Measurements from ENCODE around the gene SUPT4H1.
A peak's percentile ranks its signal among the peaks of the same experiment; 100 is the strongest.

SUPT4H1 gene

GRCh38 chr17:58337600-58338453 is 14.2 kb downstream of the SUPT4H1 start:
- TF ChIP-seq EZH2 (IDR thresholded peaks at IDR 0.05; ENCODE audit: borderline replicate concordance, low read depth, low read length, severe bottlenecking) (no peak), CTCF (IDR thresholded peaks at IDR 0.05; ENCODE audit: borderline replicate concordance, extremely low read depth, low read length, poor library complexity, severe bottlenecking) (no peak)
- peaks cover 46% of the 10 kb centered on the region for H3K36me3 ChIP-seq (ENCODE audit: insufficient read depth, low read length)
- H3K4me3 ChIP-seq (ENCODE audit: low read depth in 1 of 2, low read length in 2 of 2), result peak overlapping the region; percentile 63 to 96
- ATAC-seq (ENCODE audit: insufficient read depth, low read depth) (peak; percentile 55), DNase-seq (peak; percentile 98)
- H4K20me1 ChIP-seq (ENCODE audit: insufficient read depth, low read length), result no peaks in the 10 kb centered on the region; the same call in 1 of the 2 replicates
- peaks cover 96% of the 10 kb centered on the region for H3K79me2 ChIP-seq (ENCODE audit: insufficient read depth, low read length)
- H2AFZ ChIP-seq (ENCODE audit: low read depth, low read length), result no peak overlapping the region
- H3K9ac ChIP-seq (ENCODE audit: low read depth, low read length), result peak overlapping the region; percentile 99
- H3K4me2 ChIP-seq (ENCODE audit: insufficient read depth, low read length), result peak overlapping the region; percentile 65
- no peaks in the 10 kb centered on the region for H3K9me3 ChIP-seq (ENCODE audit: insufficient read depth, low read length, severe bottlenecking)
- no peaks in the 10 kb centered on the region for H3K27me3 ChIP-seq (ENCODE audit: insufficient read depth, low read length, poor library complexity)
- peaks cover 90% of the 10 kb centered on the region for H3K4me1 ChIP-seq (ENCODE audit: insufficient read depth, low read length)
- peak overlapping the region; percentile 100 for H3K27ac ChIP-seq (ENCODE audit: low read length)

- Histone ChIP-seq H4K20me1 (ENCODE audit: insufficient read depth, low read length) (peaks cover under 1% of the 10 kb centered on the region), H3K79me2 (ENCODE audit: insufficient read depth, low read length) (peaks cover 95% of the 10 kb centered on the region), H3K9ac (ENCODE audit: low read depth, low read length) (peak overlapping the region; percentile 99), H3K4me3 (ENCODE audit: low read depth in 1 of 2, low read length in 2 of 2) (peak overlapping the region; percentile 63 to 96), H3K27ac (ENCODE audit: low read length) (peak overlapping the region; percentile 100), H3K9me3 (ENCODE audit: insufficient read depth, low read length, severe bottlenecking) (no peaks in the 10 kb centered on the region), H3K4me1 (ENCODE audit: insufficient read depth, low read length) (peaks cover 85% of the 10 kb centered on the region), H3K27me3 (ENCODE audit: insufficient read depth, low read length, poor library complexity) (no peaks in the 10 kb centered on the region), H3K4me2 (ENCODE audit: insufficient read depth, low read length) (peak overlapping the region; percentile 65), H2AFZ (ENCODE audit: low read depth, low read length) (no peak overlapping the region), H3K36me3 (ENCODE audit: insufficient read depth, low read length) (peaks cover 42% of the 10 kb centered on the region)
- peak; percentile 83 for DNase-seq
- no peak for ATAC-seq (ENCODE audit: insufficient read depth, low read depth)
- no peak for TF ChIP-seq EZH2 (IDR thresholded peaks at IDR 0.05; ENCODE audit: borderline replicate concordance, low read depth, low read length, severe bottlenecking)
Measured at GRCh38 chr17:58337210-58337599, 14.8 kb downstream of the SUPT4H1 start.

GRCh38 chr17:58336456-58337209 is 15.4 kb downstream of the SUPT4H1 start:
- no peak for ATAC-seq (ENCODE audit: insufficient read depth, low read depth)
- H4K20me1 ChIP-seq (ENCODE audit: insufficient read depth, low read length), result peaks cover 7% of the 10 kb centered on the region
- H3K79me2 ChIP-seq (ENCODE audit: insufficient read depth, low read length), result peaks cover 95% of the 10 kb centered on the region
- H3K27ac ChIP-seq (ENCODE audit: low read length), result peak overlapping the region; percentile 100
- H3K27me3 ChIP-seq (ENCODE audit: insufficient read depth, low read length, poor library complexity), result no peaks in the 10 kb centered on the region
- peak overlapping the region; percentile 99 for H3K9ac ChIP-seq (ENCODE audit: low read depth, low read length)
- H3K4me2 ChIP-seq (ENCODE audit: insufficient read depth, low read length), result peak overlapping the region; percentile 65
- H2AFZ ChIP-seq (ENCODE audit: low read depth, low read length), result no peak overlapping the region
- no peaks in the 10 kb centered on the region for H3K9me3 ChIP-seq (ENCODE audit: insufficient read depth, low read length, severe bottlenecking)
- H3K4me3 ChIP-seq (ENCODE audit: low read depth in 1 of 2, low read length in 2 of 2), result peak overlapping the region; percentile 63 to 96
- H3K4me1 ChIP-seq (ENCODE audit: insufficient read depth, low read length), result peaks cover 80% of the 10 kb centered on the region
- peak; percentile 80 for DNase-seq
- no peak for TF ChIP-seq EZH2 (IDR thresholded peaks at IDR 0.05; ENCODE audit: borderline replicate concordance, low read depth, low read length, severe bottlenecking)
- TF ChIP-seq CTCF (IDR thresholded peaks at IDR 0.05; ENCODE audit: borderline replicate concordance, extremely low read depth, low read length, poor library complexity, severe bottlenecking), result peak; percentile 6
- peaks cover 44% of the 10 kb centered on the region for H3K36me3 ChIP-seq (ENCODE audit: insufficient read depth, low read length)
